IMR-90 (cell line): ENCODE measurements around the gene FBLN7. TPM values are rescaled to one million over a fixed set of nuclear protein-coding genes. Genes with fewer than 3 reads are reported as not detected.

Experiments
- ATAC-seq: fragments of 200-7000 bp; cut with Tn5 transposase; 2 replicates; pipeline ENCODE4 v1.9.1; 2020; ENCODE audit warnings: low read depth, mild to moderate bottlenecking, moderate library complexity
- BruUV-seq: library from RNA; stranded (reverse); fragments of 400-500 nt; replicated peaks from 2 replicates; lab custom pipeline; 2021; lab: Mats Ljungman, UMichigan
- CTCF ChIA-PET: fragments of 300-600 bp; formaldehyde crosslinking; extraction: SDS; loops from one replicate; lab custom pipeline; 2021; ENCODE audit warnings: antibody characterized with exemption; lab: Yijun Ruan, JAX
- POLR2A ChIA-PET: fragments of 300-600 bp; sonication (Branson Sonifier 250); formaldehyde crosslinking; loops from one replicate; lab custom pipeline; 2022; ENCODE audit warnings: antibody characterized with exemption; ENCODE audit not compliant: unreplicated experiment; lab: Charles Lee
- DNase-seq: peaks from one replicate; pipeline ENCODE4 v3.0.0; 2013
- H2AFZ ChIP-seq: replicated peaks from 2 replicates; pipeline ENCODE3; 2013; ENCODE audit warnings: low read length, mild to moderate bottlenecking; ENCODE audit not compliant: poor library complexity
- H2AK5ac ChIP-seq: 2 replicates; pipeline ENCODE4 v1.6.1; 2013; ENCODE audit warnings: low read depth, low read length, inconsistent platforms
- H2AK9ac ChIP-seq: replicated peaks from 2 replicates; pipeline ENCODE3; 2013; ENCODE audit warnings: mild to moderate bottlenecking, low read depth, low read length, moderate library complexity; ENCODE audit not compliant: poor library complexity
- H2BK120ac ChIP-seq: 2 replicates; pipeline ENCODE4 v1.6.1; 2013; ENCODE audit warnings: low read depth, low read length, inconsistent platforms
- H2BK15ac ChIP-seq: 3 replicates; pipeline ENCODE4 v1.6.1; 2013; ENCODE audit warnings: low read depth, low read length, inconsistent platforms
- H2BK20ac ChIP-seq: 2 replicates; pipeline ENCODE4 v1.6.1; 2013; ENCODE audit warnings: low read depth, mild to moderate bottlenecking, inconsistent platforms, low read length, moderate library complexity
- H2BK5ac ChIP-seq: 2 replicates; pipeline ENCODE4 v1.6.1; 2013; ENCODE audit warnings: mild to moderate bottlenecking, low read depth, low read length, inconsistent platforms; ENCODE audit not compliant: poor library complexity, severe bottlenecking
- H3K14ac ChIP-seq: replicated peaks from 2 replicates; pipeline ENCODE4 v1.6.1; 2013; ENCODE audit warnings: low read depth, low read length, inconsistent platforms
- H3K18ac ChIP-seq: 2 replicates; pipeline ENCODE4 v1.6.1; 2013; ENCODE audit warnings: low read depth, low read length, control low read depth
- H3K23ac ChIP-seq: 2 replicates; pipeline ENCODE4 v1.6.1; 2013; ENCODE audit warnings: low read depth, low read length, inconsistent platforms
- H3K27ac ChIP-seq: 2 replicates; pipeline ENCODE4 v1.5.1; 2013; ENCODE audit warnings: mild to moderate bottlenecking, control low read depth, low read length; ENCODE audit not compliant: insufficient read depth
- H3K27me3 ChIP-seq: 2 replicates; pipeline ENCODE4 v1.6.1; 2013; ENCODE audit warnings: low read length; ENCODE audit not compliant: control insufficient read depth, insufficient read depth
- H3K36me3 ChIP-seq: 2 replicates; pipeline ENCODE4 v1.6.1; 2013; ENCODE audit warnings: low read length, mixed read lengths; ENCODE audit not compliant: control insufficient read depth, insufficient read depth
- H3K4ac ChIP-seq: 2 replicates; pipeline ENCODE4 v1.6.1; 2013; ENCODE audit warnings: low read depth, low read length, inconsistent platforms
- H3K4me1 ChIP-seq: 2 replicates; pipeline ENCODE4 v1.6.1; 2013; ENCODE audit warnings: low read length, mixed read lengths; ENCODE audit not compliant: control insufficient read depth, insufficient read depth
- H3K4me2 ChIP-seq: 2 replicates; pipeline ENCODE4 v1.6.1; 2013; ENCODE audit warnings: low read depth, mild to moderate bottlenecking, control low read depth, low read length, moderate library complexity
- H3K4me3 ChIP-seq: 2 replicates; pipeline ENCODE4 v1.5.1; 2013; ENCODE audit warnings: low read depth, mild to moderate bottlenecking, control low read depth, low read length, moderate library complexity; ENCODE audit not compliant: insufficient read depth
- H3K56ac ChIP-seq: 2 replicates; pipeline ENCODE4 v1.6.1; 2013; ENCODE audit warnings: low read length, inconsistent platforms; ENCODE audit not compliant: insufficient read depth; ENCODE audit errors: extremely low read depth
- H3K79me1 ChIP-seq, 2 experiments: 2 replicates each; pipeline ENCODE4 v1.6.1; 2013; ENCODE audit warnings: low read length in 2 of 2, inconsistent platforms in 1 of 2, low read depth in 1 of 2
- H3K9ac ChIP-seq: 2 replicates; pipeline ENCODE4 v1.6.1; 2013; ENCODE audit warnings: low read depth, low read length, control low read depth
- H3K9me1 ChIP-seq: 2 replicates; pipeline ENCODE4 v1.6.1; 2013; ENCODE audit warnings: low read length, inconsistent platforms; ENCODE audit not compliant: insufficient read depth
- H3K9me3 ChIP-seq: 2 replicates; pipeline ENCODE4 v1.6.1; 2013; ENCODE audit warnings: low read length; ENCODE audit not compliant: control insufficient read depth, insufficient read depth
- H4K20me1 ChIP-seq: 2 replicates; pipeline ENCODE4 v1.6.1; 2013; ENCODE audit warnings: low read length, inconsistent platforms; ENCODE audit not compliant: insufficient read depth
- H4K5ac ChIP-seq: 2 replicates; pipeline ENCODE4 v1.6.1; 2013; ENCODE audit warnings: mild to moderate bottlenecking, low read depth, low read length, control low read depth
- H4K8ac ChIP-seq, 2 experiments: 2 replicates each; pipeline ENCODE4 v1.6.1; 2013; ENCODE audit warnings: low read depth in 2 of 2, low read length in 2 of 2, control low read depth in 1 of 2, inconsistent platforms in 1 of 2
- H4K91ac ChIP-seq: 2 replicates; pipeline ENCODE4 v1.6.1; 2013; ENCODE audit warnings: low read depth, low read length, inconsistent platforms; ENCODE audit not compliant: insufficient read depth
- BHLHE40 ChIP-seq: fragments of 150-350 bp; IDR thresholded peaks from 2 replicates; pipeline ENCODE4 v1.6.1; 2016; ENCODE audit warnings: mild to moderate bottlenecking, low read depth, low read length
- CEBPB ChIP-seq: IDR thresholded peaks from 2 replicates; pipeline ENCODE4 v1.6.1; 2012; ENCODE audit warnings: low read depth, low read length, improper control_type of control experiment
- CHD1 ChIP-seq: IDR thresholded peaks from 2 replicates; pipeline ENCODE4 v1.6.1; 2012; ENCODE audit warnings: low read depth, low read length, improper control_type of control experiment
- MAFK ChIP-seq: IDR thresholded peaks from 2 replicates; pipeline ENCODE4 v1.6.1; 2012; ENCODE audit warnings: low read depth, low read length, improper control_type of control experiment
- RCOR1 ChIP-seq: IDR thresholded peaks from 2 replicates; pipeline ENCODE4 v1.6.1; 2012; ENCODE audit warnings: mild to moderate bottlenecking, low read length, improper control_type of control experiment; ENCODE audit not compliant: insufficient replicate concordance
- SMC3 ChIP-seq: fragments of 150-350 bp; IDR thresholded peaks from 2 replicates; pipeline ENCODE4 v1.6.1; 2016; ENCODE audit warnings: low read depth, mild to moderate bottlenecking, antibody characterized with exemption, low read length, moderate library complexity
- WGBS, 2 experiments: methylation state at CpG; one replicate each; pipeline versions ENCODE4 v1.1.5 to v1.1.7; 2013; ENCODE audit warnings: missing lambda C conversion rate in 2 of 2; ENCODE audit not compliant: insufficient read length in 1 of 2; ENCODE audit errors: extremely low coverage in 2 of 2; 5-methylcytosine and 5-hydroxymethylcytosine counted together
- dilution Hi-C: fragments of 300-500 bp; cut with HindIII; formaldehyde crosslinking; loops from one replicate; pipeline ENCODE4 v1.14.3; 2018; ENCODE audit warnings: low sequenced_read_pairs; ENCODE audit not compliant: unreplicated experiment
- in situ Hi-C: fragments of 300-500 bp; cut with MboI; formaldehyde crosslinking; loops from 3 replicates; pipeline ENCODE4 v1.14.3; 2019; ENCODE audit warnings: low sequenced_read_pairs, inconsistent platforms, mixed read lengths
- intact Hi-C: fragments of 100-400 bp; cut with micrococcal nuclease; formaldehyde crosslinking; loops from 2 replicates; pipeline ENCODE4 v1.10.0; 2022
- polyA plus RNA-seq, 3 experiments: library from polyadenylated mRNA; depleted of rRNA; stranded (reverse); fragments of >200 nt; gene quantifications; 2 replicates each; pipeline ENCODE4 v1.2.3, GENCODE V29; 2012; ENCODE audit warnings: low replicate concordance in 1 of 3
- total RNA-seq: library from RNA; depleted of rRNA; stranded (reverse); fragments of >200 nt; gene quantifications from 2 replicates; pipeline ENCODE4 v1.2.3, GENCODE V29; 2012

Gene FBLN7
- total and polyA plus RNA-seq, 2 of the 4 experiments (the other 2 are of a cell fraction), result 0.18 to 1.2 TPM

DNA sequence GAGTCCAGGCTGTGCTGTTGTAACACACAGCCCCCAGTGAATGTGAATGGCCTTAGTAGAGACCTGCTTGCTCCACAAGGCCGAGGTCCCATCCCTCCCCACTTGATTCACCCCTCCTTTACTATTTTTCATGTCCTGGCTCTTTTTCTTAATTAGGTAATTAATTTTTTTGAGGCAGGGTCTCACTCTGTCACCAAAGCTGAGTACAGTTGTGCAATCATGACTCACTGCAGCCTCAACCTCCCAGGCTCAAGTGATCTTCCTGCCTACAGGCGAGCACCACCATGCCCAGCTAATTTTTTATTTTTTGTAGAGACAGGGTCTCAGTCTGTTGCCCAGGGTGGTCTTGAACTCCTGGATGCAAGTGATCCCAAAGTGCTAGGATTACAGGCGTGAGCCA, 19.3 kb downstream of the FBLN7 start:
- H3K9me1 ChIP-seq, result peaks cover 4% of the 10 kb centered on the region; the same call in 1 of the 2 replicates
- no peak overlapping the region for H2BK5ac ChIP-seq
- H3K9me3 ChIP-seq, result no peaks in the 10 kb centered on the region
- H2BK20ac ChIP-seq, result no peak overlapping the region
- no peak for DNase-seq
- H3K56ac ChIP-seq, result no peak overlapping the region
- H2BK15ac ChIP-seq, result no peak overlapping the region
- no TSS peak for BruUV-seq
- H3K4ac ChIP-seq, result no peak overlapping the region
- ChIA-PET POLR2A (no interaction called here), CTCF (no interaction called here)
- H4K20me1 ChIP-seq, result no peaks in the 10 kb centered on the region
- no peak overlapping the region for H2AK5ac ChIP-seq
- dilution Hi-C loops, result no loop called here
- H3K23ac ChIP-seq, result no peak overlapping the region
- intact Hi-C loops, result no loop called here
- H2BK120ac ChIP-seq, result no peak overlapping the region
- no peak overlapping the region for H4K8ac ChIP-seq
- no peaks in the 10 kb centered on the region for H3K27me3 ChIP-seq
- H2AK9ac ChIP-seq, result no peak overlapping the region
- TF ChIP-seq CEBPB (peak; percentile 42), SMC3 (no peak), MAFK (no peak), BHLHE40 (no peak), RCOR1 (no peak), CHD1 (no peak)
- H3K4me1 ChIP-seq, result peaks cover 5% of the 10 kb centered on the region
- H3K14ac ChIP-seq, result no peak overlapping the region
- H2AFZ ChIP-seq, result no peak overlapping the region
- no peak overlapping the region for H4K5ac ChIP-seq
- H3K4me3 ChIP-seq, result no peak overlapping the region
- no peaks in the 10 kb centered on the region for H3K79me1 ChIP-seq
- H3K27ac ChIP-seq, result no peak overlapping the region
- H4K91ac ChIP-seq, result no peak overlapping the region
- in situ Hi-C loops, result no loop called here
- ATAC-seq, result no peak
- WGBS, 2 experiments, result no CpG with 5 or more reads among the region's 3 CpGs
- no peak overlapping the region for H3K18ac ChIP-seq
- no peaks in the 10 kb centered on the region for H3K36me3 ChIP-seq
- H3K9ac ChIP-seq, result no peak overlapping the region
- H3K4me2 ChIP-seq, result no peak overlapping the region
